Activated CD8-positive, alpha-beta memory T cell treated with anti-CD3 and anti-CD28 coated beads, Interleukin-2, amount 50 U/mL, for 1 hour (primary cell): ENCODE data around the gene INHBA.

Experiments used
- DNase-seq: peaks from one replicate; pipeline ENCODE4 v3.0.0-alpha.2; 2020; ENCODE audit errors: extremely low read depth

The INHBA gene

DNA sequence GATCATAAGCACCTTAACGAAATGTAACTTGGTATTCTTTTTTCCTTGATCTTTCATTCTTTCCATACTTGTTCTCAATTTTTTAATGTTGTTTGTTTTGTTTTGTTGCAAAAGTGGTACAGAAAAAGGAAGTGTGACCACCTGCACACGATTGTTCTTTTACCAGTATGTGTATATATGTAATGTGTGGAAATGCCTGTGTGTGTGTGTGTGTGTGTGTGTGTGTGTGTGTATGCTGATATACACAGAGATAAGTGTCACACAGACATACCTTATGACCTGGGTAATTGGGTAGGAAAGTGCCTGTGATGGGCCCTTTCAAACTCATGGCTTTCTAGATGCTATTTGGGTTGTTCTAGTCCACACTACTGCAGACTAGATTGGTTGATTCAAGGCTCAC is 14.0 kb downstream of the INHBA start:
- DNase-seq, result no peak

DNA sequence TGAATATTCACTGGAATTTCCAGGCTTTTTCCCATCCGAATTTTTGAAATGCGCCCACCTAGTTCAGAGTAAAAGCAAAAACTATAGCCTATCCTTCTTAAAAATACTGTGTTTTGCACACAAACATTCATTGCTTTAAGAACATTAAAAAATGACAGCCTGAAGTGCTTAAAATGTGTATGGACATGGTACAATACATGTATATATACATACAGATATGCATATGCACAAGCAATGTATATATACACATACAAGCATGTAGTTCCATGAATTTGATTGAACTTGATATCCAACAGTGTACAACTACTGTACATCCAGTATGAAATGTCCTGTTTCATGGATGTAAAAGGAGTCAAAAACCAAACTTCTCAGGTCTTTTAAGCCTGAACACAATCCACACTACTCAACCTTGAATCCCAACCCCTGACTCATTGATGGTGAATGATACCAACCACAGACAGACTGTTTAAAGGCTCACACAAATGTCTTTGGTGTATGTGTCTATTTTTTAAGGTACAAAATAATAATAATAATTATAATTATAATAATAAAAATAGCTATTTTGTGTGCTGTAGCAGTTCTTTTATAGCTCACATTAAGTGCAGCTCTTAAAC is 14.8 kb downstream of the INHBA start:
- DNase-seq, result no peak

GRCh38 chr7:41685684-41686083 is 17.2 kb downstream of the INHBA start:
- no peak for DNase-seq

- DNase-seq, result no peak
Measured at GRCh38 chr7:41682422-41682821, 20.5 kb downstream of the INHBA start.

GRCh38 chr7:41679566-41679965 is 23.3 kb downstream of the INHBA start:
- no peak for DNase-seq

DNA sequence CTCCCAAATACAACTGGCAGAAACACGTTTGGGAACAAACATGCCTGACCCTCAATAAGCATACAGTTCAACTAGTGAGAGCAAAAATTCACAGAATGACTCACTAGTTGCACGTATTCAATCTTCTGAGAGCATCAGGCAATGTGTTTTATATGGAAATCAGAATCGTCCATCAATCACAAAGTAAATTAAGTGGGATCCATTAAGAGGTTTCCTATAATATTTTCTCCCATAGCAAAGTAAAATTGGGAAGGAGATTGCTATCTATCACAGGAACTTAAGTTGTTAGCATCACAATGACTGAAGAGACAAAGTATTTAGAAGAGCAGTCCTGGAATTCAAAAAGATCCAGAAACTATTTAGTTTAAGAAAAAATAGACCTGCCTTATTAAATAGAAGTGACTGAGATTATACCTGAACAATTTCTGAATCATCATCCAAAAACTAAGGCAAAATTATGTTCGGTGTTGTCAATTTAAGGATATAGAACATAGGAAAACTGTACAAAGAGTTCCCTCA is 28.3 kb downstream of the INHBA start:
- no peak for DNase-seq

GRCh38 chr7:41661596-41661995 is 41.3 kb downstream of the INHBA start:
- no peak for DNase-seq

- DNase-seq, result no peak
Measured at GRCh38 chr7:41659539-41659938, 43.4 kb downstream of the INHBA start.

DNA sequence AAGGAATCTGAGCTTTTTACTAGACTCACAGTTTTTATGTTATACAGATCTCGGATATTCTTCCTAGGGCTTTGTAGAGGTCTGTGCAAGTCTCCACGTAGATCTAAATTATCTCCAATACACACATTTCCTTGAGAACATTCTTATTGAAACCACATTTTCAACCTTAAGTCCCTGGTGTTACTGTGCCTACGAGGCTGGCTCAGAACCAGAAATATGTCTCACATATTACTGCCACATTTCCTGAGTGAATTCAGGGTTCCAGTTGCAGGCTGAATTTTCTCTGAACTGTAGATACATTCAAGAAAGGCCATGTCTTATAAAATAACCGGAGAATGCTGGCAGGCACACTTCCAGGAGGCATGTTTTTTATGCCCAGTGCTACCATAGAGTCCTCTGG is 46.5 kb downstream of the INHBA start:
- no peak for DNase-seq

- no peak for DNase-seq
Measured at GRCh38 chr7:41655426-41655825, 47.5 kb downstream of the INHBA start.

GRCh38 chr7:41652267-41652666 is 50.6 kb downstream of the INHBA start:
- DNase-seq, result no peak

DNA sequence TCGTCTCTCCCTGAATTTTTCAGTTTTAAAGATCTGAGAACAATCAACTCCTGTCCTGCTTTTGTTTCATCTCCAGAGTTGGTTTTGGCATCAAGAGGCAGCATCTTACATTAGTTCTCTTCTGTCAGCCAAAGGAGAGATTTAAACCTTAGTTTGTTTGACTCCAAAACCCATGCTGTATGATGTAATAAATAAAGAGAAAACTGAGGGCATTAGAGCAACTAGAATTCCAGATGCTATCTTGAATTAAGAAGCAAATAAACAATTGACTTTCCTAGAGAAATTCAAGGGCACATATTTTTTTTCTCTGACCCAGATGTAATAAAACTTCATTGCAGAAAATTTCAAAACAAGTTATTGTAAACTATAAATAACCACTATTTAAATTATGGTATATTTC is 54.4 kb downstream of the INHBA start:
- no peak for DNase-seq

GRCh38 chr7:41643616-41644015 is 59.3 kb downstream of the INHBA start:
- DNase-seq, result no peak

GRCh38 chr7:41641665-41642014 is 61.2 kb downstream of the INHBA start:
- no peak for DNase-seq

DNA sequence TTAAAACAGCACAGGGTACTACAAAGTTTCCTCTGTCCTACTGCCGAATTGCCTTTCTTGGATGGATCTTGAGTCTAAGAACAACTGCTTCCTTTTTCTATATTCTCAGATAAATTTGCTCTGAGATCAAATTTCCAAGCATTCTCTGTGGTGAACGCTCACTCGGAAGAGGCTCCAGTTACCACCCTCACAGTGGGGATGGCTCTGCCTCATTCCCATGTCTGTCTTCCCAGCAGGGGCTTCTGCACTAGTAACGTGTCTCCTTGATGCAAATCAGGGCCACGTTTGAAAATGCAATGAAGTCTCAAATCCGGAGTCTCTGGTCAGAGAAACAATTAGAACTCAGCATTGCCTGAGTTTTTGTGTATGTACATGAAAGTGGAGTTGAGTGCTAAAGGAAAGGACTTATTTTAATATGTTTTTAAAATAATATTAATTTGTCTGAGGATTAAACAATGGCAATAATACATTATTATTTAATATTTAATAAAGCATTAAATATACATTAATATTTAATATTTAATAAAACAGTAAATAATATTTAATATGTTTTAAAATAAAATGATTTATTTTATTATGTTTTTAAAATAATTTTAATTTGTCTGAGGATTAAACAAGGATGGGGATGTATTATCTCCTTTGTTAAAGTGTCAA is 61.8 kb downstream of the INHBA start:
- no peak for DNase-seq

DNA sequence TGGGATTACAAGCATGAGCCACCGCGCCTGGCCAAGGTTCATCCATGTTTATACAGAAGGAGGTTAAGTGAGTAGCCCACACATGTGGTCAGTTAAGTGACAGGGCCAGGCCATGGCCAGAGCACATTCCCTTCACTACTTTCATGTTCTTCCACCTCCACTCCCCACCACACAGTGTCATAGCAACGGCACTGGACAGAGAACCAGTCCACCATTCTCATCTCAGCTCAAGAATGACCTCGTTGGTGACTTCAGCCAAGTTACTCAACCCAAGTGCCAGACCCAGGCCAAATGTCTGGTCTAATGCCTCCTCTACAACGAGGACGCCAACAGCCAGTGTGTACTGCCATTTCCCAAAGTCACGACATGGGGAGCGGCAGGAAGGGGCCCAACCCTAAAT is 62.4 kb downstream of the INHBA start:
- DNase-seq, result no peak

DNA sequence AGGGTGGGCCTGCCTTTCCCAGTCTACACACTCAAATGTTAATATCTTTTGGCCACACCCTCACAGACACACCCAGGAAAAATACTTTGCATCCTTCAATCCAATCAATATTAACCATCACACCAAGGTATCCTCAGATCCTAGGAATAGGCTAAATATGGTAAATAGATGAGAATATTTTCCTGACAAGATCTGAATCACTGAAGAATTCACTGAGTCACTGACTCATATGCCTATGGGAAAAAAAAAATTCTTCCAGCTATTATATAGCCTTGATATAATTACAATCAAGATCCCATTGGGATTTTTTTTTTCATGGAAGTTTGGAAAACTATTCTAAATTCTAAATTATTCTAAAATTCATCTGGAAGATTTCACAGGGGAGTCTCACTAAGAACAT is 65.8 kb downstream of the INHBA start:
- no peak for DNase-seq
